Measurements from ENCODE around the gene SLCO4A1. TPM values are rescaled to one million over a fixed set of nuclear protein-coding genes. Genes with fewer than 3 reads are reported as not detected.

Gene SLCO4A1
- polyA plus RNA-seq, 4 donors: 0.31 to 6.8 (median 3.5) TPM

DNA sequence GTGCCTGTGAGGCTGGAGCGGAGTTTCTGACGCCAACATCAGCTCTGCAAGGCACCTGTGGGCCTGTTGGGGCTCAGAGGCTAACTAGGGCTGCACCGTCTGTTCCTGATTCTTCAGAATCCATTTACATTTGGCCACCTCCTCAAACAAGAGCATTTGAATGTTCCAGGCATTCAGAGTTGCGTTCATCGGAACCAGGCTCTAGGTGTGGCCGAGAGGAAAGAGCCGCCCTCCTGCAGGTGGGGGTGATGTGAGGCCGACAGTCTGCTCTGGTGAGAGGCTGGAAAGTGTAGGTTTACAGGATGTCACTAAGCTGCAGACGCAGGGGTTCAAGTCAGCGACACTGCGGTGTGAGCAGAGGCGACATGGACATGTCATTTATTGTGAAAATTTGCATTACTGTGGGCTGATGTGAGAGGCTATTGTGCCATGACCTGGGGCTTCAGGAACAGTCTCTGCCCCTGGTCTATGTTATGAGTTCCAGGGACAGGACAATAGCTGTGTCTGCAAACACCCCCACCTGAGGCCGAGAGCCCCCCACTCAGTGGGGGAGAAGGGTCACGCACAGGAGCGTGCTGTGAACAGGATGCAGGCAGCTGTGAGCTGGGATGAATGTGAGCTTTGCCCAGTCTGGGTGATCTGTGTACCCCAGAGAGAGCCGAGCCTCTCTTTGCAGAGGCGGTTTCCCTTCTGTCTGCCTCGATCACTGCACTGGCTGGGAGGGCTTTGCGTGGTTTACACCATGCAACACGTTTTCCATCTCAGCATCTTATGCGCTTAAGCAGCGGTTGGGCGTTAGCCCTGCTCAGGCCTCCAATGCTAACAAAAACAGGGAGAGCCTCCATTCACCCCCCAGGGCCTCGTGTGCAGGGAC is 21.1 kb downstream of the SLCO4A1 start:
- no peak for DNase-seq (ENCODE audit: low read depth in 4 of 4, low spot score in 3 of 4)

DNA sequence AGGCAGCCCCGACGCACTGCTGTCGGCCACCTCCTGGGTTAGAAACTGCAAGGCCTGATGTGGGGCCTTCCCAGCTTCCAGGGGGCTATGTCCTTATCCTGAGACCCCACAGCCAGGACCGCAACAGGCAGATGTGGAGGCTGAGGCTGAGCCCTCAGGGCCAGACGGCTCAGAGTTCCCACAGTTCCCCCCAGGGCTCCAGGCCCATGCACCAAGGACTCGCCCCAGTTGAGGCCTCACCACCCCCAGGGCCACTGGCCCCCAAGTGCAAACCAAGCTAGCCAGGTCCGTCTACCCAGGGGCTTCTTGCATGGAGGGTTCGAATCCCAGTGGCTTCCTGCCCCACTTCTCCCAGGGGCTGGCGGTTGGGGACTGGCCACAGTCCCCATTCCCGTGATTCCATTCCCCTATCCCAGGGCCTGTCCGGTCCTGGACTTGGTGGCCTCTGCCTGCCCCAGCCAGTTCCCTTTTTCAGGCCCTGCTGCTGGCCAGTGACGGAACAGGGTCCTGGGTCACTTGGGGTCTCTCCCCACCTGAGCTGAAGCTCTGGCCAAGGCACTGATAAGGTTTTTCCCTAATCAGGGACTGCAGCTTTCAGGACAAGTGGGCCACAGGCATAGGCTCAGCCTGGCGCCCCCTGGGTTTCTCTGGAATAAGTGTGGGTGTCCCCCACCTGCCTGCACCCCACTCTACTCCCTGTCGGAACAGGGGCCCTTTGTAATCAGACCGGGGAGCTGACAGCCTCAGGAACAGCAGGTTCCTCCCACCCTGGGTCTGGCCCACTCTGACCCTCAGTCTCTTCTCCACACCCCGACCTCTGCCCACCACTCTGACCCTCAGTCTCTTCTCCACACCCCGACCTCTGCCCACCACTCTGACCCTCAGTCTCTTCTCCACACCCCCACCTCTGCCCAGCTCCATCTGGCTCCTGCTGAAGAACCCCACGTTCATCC is 22.0 kb downstream of the SLCO4A1 start:
- DNase-seq (ENCODE audit: low read depth in 4 of 4, low spot score in 3 of 4): no peak

DNA sequence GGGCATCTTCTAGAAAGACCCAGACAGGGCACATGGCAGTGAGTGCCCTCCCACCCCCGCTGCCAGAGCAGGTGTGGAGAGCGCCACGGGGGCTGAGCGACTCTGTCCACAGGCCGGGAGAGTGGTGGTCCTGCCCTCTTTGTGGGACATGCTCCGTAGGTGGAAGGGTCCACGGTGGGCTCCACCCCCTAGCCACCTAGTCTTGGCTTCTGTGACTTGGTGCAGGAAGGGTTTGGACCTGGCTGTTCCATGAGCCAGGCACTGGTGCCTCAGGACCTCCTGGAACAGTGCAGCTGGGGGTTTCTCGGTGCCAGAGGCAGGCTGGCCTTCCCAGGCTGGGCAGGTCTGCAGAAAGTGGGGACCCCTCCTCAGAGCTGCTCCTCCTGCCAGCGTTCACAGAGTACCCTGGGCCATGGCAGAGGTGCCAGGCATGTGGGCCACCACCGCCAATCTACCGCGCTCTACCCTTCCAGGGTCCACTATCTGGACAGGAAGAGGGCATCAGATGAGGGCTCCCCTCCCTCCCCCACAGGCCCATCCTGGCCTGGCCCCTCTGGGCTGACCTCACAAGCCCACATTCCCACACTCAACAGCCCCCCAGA is 23.0 kb downstream of the SLCO4A1 start:
- no peak for DNase-seq (ENCODE audit: low read depth in 4 of 4, low spot score in 3 of 4)

DNA sequence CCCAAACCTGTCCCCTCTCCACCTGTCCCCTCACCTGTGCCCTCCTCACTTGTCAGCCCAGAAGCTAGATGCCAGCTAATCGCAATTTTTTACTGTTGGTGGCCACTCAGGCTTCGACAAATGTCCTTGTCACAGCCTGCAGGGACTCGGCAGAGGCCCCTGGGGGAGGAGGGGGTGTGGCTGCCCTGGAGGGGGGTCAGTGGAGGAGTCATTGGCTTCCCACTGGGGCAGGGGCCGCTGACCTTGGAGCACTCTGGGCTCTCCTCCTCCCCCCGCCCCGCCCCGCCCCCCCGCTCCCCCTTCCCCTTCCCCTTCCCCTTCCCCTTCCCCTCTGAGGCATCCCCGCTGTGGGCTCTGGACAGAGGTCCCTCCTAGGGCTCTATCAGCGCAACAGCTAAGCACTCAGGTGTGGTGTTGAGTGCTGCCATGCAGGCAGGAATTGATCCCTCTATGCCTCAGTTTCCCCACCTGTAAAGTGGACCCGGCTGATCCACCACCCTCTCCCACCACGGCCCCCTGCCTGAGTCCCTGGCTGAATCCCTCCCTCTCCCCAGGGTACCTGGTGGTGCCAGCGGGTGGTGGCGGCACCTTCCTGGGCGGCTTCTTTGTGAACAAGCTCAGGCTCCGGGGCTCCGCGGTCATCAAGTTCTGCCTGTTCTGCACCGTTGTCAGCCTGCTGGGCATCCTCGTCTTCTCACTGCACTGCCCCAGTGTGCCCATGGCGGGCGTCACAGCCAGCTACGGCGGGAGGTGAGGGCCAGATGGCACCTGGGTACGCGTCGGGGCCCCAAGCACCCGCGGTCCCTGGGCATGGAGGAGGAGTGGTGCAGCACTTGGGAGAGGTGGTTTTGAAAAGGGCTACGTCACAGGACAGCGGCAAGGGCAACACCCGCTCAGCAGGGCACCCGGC is 23.8 kb downstream of the SLCO4A1 start:
- no peak for DNase-seq (ENCODE audit: low read depth in 4 of 4, low spot score in 3 of 4)

DNA sequence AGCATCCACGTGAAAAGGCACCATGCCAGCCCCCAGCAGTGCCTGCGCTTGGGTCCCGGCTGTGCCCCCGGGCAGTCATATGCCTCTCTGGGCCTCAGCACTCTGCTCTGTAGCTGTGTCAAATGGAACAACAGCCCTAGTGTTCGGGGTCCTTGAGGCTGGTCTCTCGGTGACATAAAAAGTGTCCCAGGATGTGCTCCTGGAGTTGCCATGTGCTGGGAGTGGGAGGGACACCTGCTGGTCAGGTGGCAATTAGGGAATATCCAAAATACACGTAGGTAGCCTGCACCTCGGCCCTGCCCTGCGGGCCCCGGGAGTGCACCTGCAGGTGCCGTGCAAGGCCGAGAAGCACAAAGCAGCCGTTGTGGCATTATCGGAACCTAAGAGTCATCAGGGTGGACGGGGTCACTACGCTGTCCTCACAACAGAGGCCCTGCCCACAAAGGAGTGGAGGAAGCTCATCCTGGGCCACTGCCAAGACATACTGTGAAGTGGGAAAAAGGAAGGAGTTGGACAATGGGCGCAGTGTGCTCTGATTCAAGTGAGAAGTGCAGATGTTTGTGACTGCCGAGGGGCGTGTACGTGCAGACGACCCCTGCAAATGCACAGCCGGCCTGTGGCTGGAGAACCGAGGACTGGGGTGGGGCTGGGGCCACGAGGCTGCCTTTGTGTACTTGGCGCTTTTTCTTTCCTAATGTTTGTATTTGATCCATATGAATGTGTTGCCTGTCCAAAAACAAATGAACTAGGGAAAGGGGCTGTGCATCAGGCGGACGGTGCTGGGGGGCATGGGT is 24.6 kb downstream of the SLCO4A1 start:
- DNase-seq (ENCODE audit: low read depth in 4 of 4, low spot score in 3 of 4): no peak

DNA sequence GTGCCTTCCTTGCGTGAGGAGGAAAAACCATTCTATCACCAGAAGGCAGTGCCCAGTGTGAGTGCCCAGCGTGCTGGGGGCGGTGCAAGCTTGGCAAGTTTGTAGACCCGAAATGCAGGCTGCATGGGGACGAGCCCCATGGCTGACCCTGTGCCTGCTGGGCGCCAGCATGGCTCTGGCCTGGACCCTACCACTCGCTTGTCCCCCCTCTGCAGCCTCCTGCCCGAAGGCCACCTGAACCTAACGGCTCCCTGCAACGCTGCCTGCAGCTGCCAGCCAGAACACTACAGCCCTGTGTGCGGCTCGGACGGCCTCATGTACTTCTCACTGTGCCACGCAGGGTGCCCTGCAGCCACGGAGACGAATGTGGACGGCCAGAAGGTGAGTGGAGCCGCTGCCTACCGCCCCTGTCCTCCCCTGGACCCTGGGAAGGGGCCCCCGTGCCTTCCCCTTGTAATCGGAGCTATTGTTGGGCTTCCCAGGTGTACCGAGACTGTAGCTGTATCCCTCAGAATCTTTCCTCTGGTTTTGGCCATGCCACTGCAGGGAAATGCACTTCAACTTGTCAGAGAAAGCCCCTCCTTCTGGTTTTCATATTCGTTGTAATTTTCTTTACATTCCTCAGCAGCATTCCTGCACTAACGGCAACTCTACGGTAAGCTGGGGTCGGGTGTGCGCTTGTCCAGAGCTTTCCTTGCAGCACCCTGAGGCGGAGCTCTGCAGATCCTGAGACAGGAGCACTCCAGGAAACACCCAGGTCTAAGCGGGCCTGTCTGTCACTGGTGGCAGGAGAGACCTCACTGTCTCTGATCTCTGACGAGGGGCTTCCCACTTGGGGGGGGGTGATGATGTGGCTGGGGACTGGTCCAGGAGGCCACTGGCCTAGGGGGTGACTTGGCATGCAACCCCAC is 25.5 kb downstream of the SLCO4A1 start:
- no peak for DNase-seq (ENCODE audit: low read depth in 4 of 4, low spot score in 3 of 4)

DNA sequence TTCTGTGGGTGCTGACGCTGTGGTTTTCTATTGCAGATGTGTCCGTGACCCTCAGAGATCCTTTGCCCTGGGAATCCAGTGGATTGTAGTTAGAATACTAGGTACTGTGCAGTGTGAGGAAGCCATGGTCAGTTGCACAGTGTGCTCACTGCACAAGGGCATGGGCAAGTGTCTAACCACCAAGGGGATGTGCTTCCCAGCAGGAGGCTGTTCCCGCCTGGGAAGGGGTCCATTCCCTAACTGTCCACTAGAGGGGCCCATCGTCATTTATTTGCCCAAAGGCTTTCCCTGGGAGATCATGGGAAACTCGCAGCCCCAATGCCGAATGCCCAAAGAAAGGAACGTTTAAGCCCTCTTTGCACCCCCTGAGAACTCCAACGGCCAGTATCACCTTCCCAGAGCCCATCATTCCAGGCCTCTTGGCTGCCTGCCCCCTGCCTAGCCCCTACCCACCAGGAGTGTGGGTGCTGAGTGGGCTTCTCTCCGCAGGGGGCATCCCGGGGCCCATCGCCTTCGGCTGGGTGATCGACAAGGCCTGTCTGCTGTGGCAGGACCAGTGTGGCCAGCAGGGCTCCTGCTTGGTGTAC is 26.2 kb downstream of the SLCO4A1 start:
- DNase-seq (ENCODE audit: low read depth in 4 of 4, low spot score in 3 of 4): peak; percentile 54 to 72 (median 62)

DNA sequence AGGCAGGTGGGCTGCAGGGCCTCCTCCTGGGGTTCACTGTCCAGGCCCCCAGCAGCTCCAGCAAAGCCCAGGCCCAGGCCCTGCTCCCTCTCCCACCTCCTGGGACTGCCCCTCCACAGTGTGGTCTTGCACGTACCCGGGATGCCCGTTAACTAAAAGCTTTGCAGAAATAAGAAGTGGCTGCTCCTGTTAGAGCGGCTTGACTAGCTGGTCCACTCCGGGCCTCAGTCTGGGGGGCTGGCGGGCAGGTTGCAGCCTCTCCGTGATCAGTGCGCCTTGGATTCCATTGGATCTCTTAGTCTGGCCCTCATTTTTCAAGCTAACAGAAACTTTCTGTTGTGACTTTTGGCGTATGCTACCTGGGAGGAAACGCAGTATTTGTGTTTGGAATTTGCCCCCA is 26.9 kb downstream of the SLCO4A1 start:
- DNase-seq (ENCODE audit: low read depth in 4 of 4, low spot score in 3 of 4): no peak

DNA sequence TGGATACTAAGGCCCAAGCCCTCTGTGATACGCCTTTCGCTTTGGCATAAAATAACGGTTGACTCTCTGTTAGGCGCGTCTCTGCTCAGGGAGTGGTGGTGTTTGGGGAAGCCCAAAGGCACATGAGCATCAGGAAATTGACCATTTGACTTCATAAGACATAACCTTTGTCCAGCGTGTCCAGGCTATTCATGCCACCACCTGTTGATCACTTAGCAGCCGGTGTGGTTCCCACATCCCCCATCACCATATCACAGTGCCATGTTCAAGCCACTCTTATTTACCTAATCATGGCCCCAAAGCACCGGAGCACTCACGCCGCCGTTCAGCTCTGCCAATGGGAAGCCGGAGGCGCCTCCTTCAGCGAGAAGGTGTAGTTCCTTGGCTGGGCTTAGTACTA is 27.9 kb downstream of the SLCO4A1 start:
- DNase-seq (ENCODE audit: low read depth in 4 of 4, low spot score in 3 of 4): no peak

DNA sequence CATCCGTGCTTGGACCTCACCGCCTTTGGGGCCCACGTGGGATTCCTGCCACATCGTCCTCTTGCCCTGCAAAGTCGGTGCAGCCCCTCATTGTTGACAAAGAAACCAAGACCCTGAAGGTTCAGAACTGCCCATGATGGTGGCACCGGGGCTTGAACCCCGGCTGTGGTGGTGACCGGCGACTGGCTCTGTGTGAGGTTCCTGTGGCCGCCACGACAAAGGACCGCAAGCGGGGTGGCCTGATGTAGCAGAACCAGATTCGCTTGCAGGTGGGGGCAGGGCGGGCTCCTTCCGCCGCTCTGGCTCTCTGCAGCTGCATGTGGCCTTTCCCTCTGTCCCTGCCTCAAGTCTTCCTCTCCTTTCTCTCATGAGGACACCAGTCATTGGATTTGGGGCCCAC is 28.7 kb downstream of the SLCO4A1 start:
- DNase-seq (ENCODE audit: low read depth in 4 of 4, low spot score in 3 of 4): no peak

DNA sequence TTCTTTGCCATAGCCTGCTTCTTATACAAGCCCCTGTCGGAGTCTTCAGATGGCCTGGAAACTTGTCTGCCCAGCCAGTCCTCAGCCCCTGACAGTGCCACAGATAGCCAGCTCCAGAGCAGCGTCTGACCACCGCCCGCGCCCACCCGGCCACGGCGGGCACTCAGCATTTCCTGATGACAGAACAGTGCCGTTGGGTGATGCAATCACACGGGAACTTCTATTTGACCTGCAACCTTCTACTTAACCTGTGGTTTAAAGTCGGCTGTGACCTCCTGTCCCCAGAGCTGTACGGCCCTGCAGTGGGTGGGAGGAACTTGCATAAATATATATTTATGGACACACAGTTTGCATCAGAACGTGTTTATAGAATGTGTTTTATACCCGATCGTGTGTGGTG is 29.5 kb downstream of the SLCO4A1 start:
- DNase-seq (ENCODE audit: low read depth in 4 of 4, low spot score in 3 of 4): no peak

DNA sequence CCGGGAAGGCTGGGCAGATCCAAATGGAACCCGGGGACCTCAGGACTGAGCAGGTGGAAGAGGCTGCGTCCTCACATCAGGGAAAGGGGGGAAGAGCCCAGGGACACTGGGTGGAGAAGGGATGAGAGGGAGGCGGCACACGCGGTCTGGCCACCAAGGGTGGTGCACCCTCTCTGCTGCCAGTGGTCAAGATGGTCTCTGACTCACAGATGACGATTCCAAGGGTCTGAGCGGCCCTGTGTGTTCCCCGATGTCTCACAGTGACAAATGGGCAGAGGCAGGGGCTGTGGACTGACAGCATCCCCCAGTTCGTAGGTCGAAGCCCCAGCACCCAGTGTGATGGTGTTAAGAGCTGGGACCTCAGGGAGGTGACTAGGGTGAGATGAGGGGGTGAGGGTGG is 32.1 kb downstream of the SLCO4A1 start:
- DNase-seq (ENCODE audit: low read depth in 4 of 4, low spot score in 3 of 4): no peak

DNA sequence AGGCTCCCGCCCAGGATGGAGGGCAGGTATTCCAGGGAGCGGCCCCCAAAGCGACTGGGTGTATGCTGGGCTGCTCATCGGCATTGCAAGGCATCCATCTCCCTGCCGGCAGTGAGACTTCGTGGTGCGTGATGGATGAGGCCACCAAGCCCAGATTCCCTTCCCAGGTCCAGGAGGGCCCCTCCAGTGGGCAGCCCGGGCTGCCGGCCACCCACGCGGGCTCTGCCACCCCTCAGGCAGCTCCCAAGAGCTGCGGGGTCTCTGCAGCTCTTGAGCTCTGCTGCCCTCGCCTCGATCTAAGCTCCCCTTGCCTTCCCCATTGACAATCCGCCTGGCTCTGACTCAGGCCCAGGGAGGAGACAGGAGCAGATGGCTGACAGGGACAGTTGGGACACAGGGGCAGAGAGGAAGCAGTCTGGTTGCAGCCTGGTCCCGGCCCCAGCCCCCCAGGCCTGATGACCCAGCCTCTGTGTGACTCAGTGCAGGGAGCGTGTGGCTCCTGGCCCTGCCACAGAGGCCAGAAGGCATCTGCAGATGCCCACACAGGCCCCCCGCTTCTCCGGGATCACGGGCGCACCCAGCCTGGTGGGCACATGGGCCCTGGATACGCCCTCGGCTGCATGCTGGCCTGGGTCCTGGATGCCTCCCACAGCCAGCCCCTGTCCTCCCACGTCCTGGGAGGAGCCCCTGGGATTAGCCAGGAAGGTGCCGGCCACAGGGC is 33.0 kb downstream of the SLCO4A1 start:
- DNase-seq (ENCODE audit: low read depth in 4 of 4, low spot score in 3 of 4): no peak

DNA sequence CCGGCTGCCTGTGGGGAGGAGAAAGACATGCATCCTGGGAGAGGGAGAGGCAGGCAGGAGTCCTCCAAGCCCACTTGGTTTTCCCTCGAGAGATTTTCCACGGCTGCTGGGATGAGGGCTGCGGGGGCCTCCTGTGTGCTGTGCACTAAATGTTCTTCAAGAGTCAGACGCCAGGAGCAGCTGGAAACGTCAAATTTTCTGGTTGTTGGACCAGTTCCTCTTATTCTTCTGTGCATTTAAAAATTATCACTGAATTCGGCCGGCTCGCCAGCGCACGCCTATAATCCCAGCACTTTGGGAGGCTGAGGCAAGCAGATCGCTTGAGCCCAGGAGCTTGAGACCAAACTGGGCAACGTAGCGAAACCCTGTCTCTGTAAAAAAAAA is 33.6 kb downstream of the SLCO4A1 start:
- no peak for DNase-seq (ENCODE audit: low read depth in 4 of 4, low spot score in 3 of 4)

DNA sequence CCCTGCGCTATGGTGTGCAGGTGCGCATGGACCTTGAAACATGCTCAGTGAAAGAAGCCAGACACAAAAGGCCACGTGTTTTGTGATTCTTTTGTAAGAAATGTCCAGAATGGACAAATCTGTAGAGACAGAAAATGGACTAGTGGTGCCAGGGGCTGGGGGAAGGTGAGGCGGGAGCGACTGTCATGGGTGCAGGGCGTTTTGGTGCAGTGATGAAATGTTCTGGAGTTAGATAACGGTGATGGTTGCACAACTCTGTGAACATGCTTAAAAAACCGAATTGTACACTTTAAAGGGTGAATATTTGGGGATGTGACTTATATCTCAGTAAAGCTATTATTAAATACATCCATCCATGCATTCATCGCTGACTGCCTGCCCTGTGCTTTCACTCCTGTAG is 34.7 kb downstream of the SLCO4A1 start:
- no peak for DNase-seq (ENCODE audit: low read depth in 4 of 4, low spot score in 3 of 4)

DNA sequence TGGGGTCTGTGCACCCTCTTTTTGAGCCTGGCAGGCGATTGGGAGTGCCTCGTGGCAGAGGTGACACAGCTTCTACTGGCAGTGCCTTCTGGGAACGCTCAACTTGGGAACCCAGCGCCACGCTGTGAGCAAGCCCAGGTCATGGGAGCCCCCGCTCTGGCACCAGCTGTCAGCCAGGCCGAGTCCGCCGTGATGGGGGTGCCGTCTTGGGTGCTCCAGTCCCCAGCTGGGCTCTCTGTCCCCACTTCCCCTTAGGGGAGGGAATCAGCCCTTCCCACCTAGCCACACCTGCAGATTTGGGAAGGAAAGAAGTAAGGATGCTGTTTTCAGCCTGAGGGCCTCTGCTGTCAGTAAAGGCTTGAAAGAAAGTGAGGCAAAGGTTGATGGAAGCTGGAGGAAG is 35.4 kb downstream of the SLCO4A1 start:
- DNase-seq (ENCODE audit: low read depth in 4 of 4, low spot score in 3 of 4): no peak

DNA sequence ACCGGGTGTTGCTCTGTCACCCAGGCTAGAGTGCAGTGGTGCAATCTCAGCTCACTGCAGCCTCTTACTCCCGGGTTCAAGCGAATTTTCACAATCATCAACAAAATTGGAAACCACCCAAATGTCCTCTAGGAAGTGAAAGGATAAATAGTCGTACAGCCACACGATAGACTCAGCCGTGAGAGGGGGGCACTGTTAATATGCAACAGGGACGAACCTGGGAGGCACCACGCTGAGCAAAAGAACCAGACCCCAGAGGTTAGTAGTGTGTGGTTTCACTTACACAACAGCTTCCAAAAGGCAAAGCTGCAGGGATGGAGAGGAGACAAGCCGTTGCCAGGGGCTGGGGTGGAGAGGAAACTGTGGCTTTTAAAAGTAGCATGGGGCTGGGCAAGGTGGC is 36.2 kb downstream of the SLCO4A1 start:
- DNase-seq (ENCODE audit: low read depth in 4 of 4, low spot score in 3 of 4): no peak

All from left renal pelvis (tissue), 4 donors.